PC-3 (cell line): ENCODE results near the gene WWC2.

ENCODE experiments used
- CTCF ChIP-seq: fragments of 300-600 bp; sonication (generic); conservative IDR thresholded peaks from 2 replicates; pipeline ENCODE4 v1.5.1; 2017; ENCODE audit warnings: antibody characterized with exemption, low read depth, mild to moderate bottlenecking, low read length
- EZH2 ChIP-seq: fragments of 300-600 bp; sonication (generic); IDR thresholded peaks from one replicate; pipeline ENCODE4 v1.6.1; 2017; ENCODE audit warnings: antibody characterized with exemption, mild to moderate bottlenecking, low read length; ENCODE audit not compliant: unreplicated experiment

GRCh38 chr4:183291070-183291469 is 192.0 kb downstream of the WWC2 start:
- TF ChIP-seq EZH2, result no peak
- no peak for TF ChIP-seq CTCF
